ENCODE results near the gene NCOA4.
"Not testable (repeated sequence)": the region's sequence is repeated elsewhere in the genome, so short reads cannot be mapped to it uniquely, and the experiment has no call there.

NCOA4 gene

DNA sequence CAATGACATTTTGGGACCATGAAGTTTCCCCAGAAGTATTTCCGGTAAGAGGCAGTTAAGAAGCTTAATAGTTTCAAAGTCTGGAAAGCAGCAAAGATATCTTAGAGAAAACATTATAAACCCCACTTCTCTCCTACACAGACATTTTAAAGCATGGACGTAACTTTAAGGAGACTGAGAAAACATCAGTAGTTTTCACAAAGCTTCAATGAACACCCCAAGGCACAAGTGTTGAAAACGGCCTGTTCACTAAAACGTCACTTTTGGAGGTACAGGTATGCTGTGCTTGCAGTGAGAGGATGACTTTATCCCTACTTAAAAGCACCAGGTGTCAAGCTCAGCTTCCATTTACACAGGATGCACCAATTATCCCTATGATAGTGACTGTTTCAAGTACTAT, 25.0 kb downstream of the NCOA4 start:
- TF ChIP-seq, protein P1, sequence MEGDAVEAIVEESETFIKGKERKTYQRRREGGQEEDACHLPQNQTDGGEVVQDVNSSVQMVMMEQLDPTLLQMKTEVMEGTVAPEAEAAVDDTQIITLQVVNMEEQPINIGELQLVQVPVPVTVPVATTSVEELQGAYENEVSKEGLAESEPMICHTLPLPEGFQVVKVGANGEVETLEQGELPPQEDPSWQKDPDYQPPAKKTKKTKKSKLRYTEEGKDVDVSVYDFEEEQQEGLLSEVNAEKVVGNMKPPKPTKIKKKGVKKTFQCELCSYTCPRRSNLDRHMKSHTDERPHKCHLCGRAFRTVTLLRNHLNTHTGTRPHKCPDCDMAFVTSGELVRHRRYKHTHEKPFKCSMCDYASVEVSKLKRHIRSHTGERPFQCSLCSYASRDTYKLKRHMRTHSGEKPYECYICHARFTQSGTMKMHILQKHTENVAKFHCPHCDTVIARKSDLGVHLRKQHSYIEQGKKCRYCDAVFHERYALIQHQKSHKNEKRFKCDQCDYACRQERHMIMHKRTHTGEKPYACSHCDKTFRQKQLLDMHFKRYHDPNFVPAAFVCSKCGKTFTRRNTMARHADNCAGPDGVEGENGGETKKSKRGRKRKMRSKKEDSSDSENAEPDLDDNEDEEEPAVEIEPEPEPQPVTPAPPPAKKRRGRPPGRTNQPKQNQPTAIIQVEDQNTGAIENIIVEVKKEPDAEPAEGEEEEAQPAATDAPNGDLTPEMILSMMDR (IDR thresholded peaks at IDR 0.05; ENCODE audit: low read depth, low read length): no peak
- no peak for DNase-seq (ENCODE audit: extremely low read depth, low read depth)

DNA sequence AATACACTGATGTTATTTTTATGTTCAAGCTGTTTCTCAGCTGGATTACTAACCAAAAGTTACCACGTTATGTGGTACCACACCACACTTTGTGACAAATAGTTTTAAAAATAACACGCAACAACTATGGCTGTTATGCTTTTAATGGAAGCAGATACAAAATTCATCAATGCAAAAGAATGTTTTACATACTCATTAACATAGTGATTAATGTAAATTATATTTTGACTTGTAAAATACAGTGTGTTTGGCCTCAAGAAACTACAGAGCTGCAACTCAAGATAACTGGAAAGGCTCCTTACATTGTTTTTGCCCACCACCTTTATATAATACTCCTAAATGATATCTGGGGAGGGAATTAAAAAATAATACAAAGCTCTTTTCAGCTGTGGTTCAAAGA, 25.5 kb downstream of the NCOA4 start:
- DNase-seq (ENCODE audit: extremely low read depth, low read depth): no peak
- TF ChIP-seq, protein P1 (IDR thresholded peaks at IDR 0.05; ENCODE audit: low read depth, low read length): no peak

DNA sequence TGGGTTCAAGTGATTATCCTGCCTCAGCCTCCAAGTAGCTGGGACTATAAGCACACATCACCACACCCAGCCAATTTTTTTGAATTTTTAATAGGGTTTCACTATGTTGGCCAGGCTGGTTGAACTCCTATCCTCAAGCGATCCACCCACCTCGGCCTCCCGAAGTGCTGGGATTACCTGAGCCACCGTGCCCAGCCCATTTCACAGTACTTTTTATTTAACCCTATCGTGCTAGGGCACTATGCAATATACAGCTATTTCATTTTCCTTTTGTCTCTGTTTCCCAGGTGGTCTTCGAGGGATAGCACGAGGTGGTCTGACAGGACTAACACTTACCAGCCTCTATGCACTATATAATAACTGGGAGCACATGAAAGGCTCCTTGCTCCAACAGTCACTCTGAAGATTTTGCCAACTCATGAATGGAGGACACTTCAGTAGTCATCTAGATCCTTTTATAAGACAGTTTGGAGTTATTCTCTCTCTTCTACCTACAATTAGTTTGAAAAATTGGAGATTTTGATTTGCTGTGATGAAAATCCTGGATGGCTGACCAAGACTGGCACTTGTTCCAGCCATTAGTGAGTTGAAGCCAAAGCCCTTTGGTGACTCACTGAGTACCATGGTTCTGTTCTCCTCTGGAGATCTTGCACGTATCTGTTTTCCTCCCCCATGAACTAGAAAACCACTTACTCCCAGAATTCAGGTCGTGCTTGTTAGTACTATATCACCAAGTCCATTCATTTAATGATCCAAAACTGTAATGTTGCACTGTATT, 27.3 kb downstream of the NCOA4 start:
- DNase-seq (ENCODE audit: extremely low read depth, low read depth): no peak
- TF ChIP-seq, protein P1 (IDR thresholded peaks at IDR 0.05; ENCODE audit: low read depth, low read length): no peak

DNA sequence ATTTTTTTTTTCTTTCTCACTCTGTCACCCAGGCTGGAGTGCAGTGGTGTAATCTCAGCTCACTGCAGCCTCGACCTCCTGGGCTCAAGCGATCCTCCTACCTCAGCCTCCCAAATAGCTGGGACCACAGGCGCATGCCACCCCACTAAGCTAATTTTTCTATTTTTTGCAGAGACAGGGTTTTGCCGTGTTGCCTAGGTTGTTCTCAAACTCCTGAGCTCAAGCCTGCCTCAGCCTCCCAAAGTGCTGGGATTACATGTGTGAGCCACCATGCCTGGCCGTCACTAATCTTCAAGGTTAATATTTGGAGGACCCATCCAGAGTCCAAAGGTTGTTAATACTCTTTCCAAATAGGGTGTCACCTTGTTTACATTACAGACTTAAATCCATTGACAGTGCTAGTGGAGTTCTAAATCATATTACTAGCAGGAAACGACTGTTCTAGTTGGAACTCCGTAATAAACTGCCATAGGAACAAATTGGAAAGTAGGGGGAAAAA, 28.2 kb downstream of the NCOA4 start:
- DNase-seq (ENCODE audit: extremely low read depth, low read depth): not testable (repeated sequence)

DNA sequence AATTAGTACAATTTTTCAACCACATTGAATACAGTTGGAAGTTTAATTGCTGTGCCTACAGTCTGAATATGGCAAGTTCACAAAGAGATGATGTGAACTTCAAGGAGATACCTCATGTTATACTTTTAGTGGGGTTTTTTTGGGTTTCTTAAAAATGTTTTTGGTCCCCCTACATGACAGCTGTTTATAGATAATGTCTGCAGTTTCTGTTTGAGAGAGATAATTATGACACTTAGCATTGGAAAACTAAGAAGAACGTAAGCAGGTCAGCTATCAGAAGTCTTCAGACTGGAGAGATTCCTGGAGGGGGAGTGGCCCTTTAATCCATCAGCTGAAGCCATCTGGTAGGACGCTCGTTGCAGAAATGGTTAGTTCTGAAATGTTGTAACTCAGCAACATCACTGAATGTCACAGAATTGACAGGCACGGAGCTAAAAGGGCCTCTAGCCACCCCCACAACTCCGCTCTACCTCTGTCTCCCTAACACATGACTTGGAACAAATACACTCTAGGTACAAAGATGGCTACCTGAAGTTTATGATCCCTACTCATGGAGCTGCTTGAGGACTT, 29.2 kb downstream of the NCOA4 start:
- no peak for DNase-seq (ENCODE audit: extremely low read depth, low read depth)
- TF ChIP-seq, protein P1 (IDR thresholded peaks at IDR 0.05; ENCODE audit: low read depth, low read length): no peak

DNA sequence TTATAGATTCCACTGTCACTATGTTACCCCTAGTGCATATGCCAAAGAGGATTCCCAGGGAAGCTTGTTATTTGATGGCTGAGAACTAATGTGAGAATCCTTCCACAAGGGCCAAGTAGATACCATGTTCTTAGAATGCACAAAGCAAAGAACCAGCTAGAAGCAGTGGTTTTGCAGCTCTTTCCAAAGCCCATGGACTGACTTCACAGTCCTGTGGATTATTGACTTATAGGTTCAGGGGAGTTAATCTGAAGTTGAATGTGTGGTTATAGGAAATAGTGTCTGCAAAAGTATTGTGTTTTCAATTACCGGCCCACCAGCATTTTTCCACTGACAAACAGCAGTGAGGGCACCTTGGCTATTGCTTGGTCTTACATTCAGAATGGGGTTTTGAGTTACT, 29.9 kb downstream of the NCOA4 start:
- no peak for DNase-seq (ENCODE audit: extremely low read depth, low read depth)
- TF ChIP-seq, protein P1 (IDR thresholded peaks at IDR 0.05; ENCODE audit: low read depth, low read length): no peak

DNA sequence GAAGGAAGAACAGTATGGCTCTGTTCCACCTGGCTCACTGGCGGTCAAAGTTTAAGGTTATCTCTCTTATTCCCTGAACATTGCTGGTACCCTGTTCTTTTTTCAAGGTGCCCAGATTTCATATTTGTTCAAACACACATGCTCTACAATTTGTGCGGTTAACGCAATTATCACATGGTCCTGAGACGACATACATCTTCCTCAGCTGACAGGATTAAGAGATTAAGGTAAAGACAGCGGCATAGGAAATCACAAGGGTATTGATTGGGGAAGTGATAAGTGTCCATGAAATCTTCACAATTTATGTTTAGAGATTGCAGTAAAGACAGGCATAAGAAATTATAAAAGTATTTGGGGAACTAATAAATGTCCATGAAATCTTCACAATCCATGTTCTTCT, 30.5 kb downstream of the NCOA4 start:
- DNase-seq (ENCODE audit: extremely low read depth, low read depth): not testable (repeated sequence)

DNA sequence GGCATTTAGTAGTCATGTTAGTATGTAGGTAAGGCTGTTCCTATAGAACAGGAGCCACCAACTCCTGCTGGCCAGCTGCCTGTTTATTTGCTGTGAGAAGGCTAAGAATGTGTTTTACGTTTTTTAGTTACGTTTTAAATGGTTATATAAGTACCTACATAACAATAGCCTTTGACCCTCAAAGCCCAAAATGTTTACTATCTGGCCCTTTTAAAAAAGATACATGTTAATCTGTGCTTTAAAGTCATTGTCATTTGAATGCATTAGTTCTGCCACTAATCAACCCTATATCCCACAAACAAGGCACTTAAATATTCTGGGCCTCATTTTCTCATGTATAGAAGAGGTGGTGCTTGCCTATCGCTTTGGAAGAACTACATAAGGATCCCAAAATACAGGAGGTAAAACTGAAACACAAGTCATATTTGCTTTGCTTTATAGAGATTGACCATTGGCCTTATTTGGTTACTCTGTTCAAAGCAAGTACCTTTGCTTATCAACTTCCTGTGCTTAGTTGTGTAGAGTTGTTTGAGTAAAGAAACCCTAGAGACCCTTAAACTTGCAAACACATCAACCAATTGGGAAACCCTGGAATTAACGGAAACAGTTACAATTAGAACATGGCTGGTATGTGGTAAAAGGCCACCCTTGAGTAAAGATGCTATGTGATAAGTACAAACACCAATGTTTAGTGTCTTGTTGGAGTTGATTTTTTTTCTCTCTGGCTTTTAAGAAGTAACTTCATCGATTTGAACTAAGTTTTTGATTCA, 32.2 kb downstream of the NCOA4 start:
- TF ChIP-seq, protein P1 (IDR thresholded peaks at IDR 0.05; ENCODE audit: low read depth, low read length): no peak
- no peak for DNase-seq (ENCODE audit: extremely low read depth, low read depth)

All from AG09319 (cell line).